HG03045 (cell line): ENCODE measurements around the gene DGKD.

Source experiments
- ATAC-seq: cut with Tn5 transposase; IDR thresholded peaks from one replicate; pipeline ENCODE4 v1.9.1; 2021; ENCODE audit warnings: mild to moderate bottlenecking, moderate library complexity; ENCODE audit not compliant: unreplicated experiment

DGKD gene

GRCh38 chr2:233471291-233472035 is 117.2 kb downstream of the DGKD start:
- ATAC-seq, result no peak

- no peak for ATAC-seq
Measured at GRCh38 chr2:233473386-233473791, 119.1 kb downstream of the DGKD start.

- no peak for ATAC-seq
Measured at GRCh38 chr2:233473878-233474277, 119.6 kb downstream of the DGKD start.

GRCh38 chr2:233474308-233475160 is 120.2 kb downstream of the DGKD start:
- ATAC-seq, result no peak

GRCh38 chr2:233476063-233476410 is 121.7 kb downstream of the DGKD start:
- no peak for ATAC-seq

GRCh38 chr2:233476651-233477547 is 122.6 kb downstream of the DGKD start:
- ATAC-seq, result no peak

- no peak for ATAC-seq
Measured at GRCh38 chr2:233477548-233478433, 123.5 kb downstream of the DGKD start.

- no peak for ATAC-seq
Measured at GRCh38 chr2:233479616-233480489, 125.6 kb downstream of the DGKD start.

- ATAC-seq, result no peak
Measured at GRCh38 chr2:233480490-233481202, 126.4 kb downstream of the DGKD start.

GRCh38 chr2:233481368-233482142 is 127.3 kb downstream of the DGKD start:
- ATAC-seq, result no peak

GRCh38 chr2:233482616-233483015 is 128.3 kb downstream of the DGKD start:
- ATAC-seq, result no peak

- no peak for ATAC-seq
Measured at GRCh38 chr2:233485726-233486125, 131.4 kb downstream of the DGKD start.

- no peak for ATAC-seq
Measured at GRCh38 chr2:233486357-233486756, 132.1 kb downstream of the DGKD start.

GRCh38 chr2:233486778-233487552 is 132.7 kb downstream of the DGKD start:
- no peak for ATAC-seq

- ATAC-seq, result no peak
Measured at GRCh38 chr2:233487748-233488345, 133.6 kb downstream of the DGKD start.

- ATAC-seq, result no peak
Measured at GRCh38 chr2:233489143-233489542, 134.8 kb downstream of the DGKD start.

GRCh38 chr2:233489666-233490065 is 135.4 kb downstream of the DGKD start:
- ATAC-seq, result no peak
